ENCODE measurements around the gene LRCH3.

DNA sequence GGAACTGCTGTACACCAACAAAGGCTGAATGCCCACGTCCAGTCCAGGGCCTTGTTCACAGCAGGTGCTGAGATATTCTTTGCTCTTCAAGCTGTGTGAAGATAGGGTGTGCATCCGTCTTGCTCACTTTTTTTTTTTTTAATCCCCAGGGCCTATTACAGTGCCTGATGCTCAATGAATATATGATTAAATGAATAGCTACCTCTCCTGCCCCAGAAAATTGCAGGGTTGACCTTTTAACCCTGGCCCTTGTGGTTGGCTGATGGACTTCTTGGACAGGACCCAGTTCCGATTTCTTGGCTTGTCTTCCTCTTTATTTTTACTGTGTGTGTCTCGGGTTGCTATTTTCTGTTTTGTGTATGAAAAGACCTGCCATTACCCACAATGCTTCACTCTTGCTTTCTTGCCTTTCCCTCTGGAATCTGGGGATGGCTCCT lies 44.2 kb upstream of the LRCH3 start:
- no peak for TF ChIP-seq POLR2A (IDR thresholded peaks at IDR 0.05; ENCODE audit: low read depth)
- TF ChIP-seq, protein P1, sequence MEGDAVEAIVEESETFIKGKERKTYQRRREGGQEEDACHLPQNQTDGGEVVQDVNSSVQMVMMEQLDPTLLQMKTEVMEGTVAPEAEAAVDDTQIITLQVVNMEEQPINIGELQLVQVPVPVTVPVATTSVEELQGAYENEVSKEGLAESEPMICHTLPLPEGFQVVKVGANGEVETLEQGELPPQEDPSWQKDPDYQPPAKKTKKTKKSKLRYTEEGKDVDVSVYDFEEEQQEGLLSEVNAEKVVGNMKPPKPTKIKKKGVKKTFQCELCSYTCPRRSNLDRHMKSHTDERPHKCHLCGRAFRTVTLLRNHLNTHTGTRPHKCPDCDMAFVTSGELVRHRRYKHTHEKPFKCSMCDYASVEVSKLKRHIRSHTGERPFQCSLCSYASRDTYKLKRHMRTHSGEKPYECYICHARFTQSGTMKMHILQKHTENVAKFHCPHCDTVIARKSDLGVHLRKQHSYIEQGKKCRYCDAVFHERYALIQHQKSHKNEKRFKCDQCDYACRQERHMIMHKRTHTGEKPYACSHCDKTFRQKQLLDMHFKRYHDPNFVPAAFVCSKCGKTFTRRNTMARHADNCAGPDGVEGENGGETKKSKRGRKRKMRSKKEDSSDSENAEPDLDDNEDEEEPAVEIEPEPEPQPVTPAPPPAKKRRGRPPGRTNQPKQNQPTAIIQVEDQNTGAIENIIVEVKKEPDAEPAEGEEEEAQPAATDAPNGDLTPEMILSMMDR (IDR thresholded peaks at IDR 0.05) = no peak
- no peak for TF ChIP-seq POLR2AphosphoS5 (IDR thresholded peaks at IDR 0.05)

Measured in esophagus muscularis mucosa (tissue), 3 donors.